Measurements from ENCODE around the gene APBA2. TPM values are rescaled to one million over a fixed set of nuclear protein-coding genes. Genes with fewer than 3 reads are reported as not detected.

APBA2 gene
- total RNA-seq, 1 donor from 2014 or later = 30.0 TPM

GRCh38 chr15:29117778-29118177, 232.0 kb downstream of the APBA2 start:
- no peak for TF ChIP-seq CTCF (conservative IDR thresholded peaks at IDR 0.05; ENCODE audit: low read depth, low read length)
- DNase-seq (ENCODE audit: low read depth) = no peak
- no peak overlapping the region for H3K4me3 ChIP-seq (ENCODE audit: low read depth, low read length)

- H3K4me3 ChIP-seq (ENCODE audit: low read depth, low read length) = no peak overlapping the region
- no peak for DNase-seq (ENCODE audit: low read depth)
- TF ChIP-seq CTCF (conservative IDR thresholded peaks at IDR 0.05; ENCODE audit: low read depth, low read length) = no peak
Observed at GRCh38 chr15:29119847-29120246, 234.1 kb downstream of the APBA2 start.

GRCh38 chr15:29120593-29121368, 235.0 kb downstream of the APBA2 start:
- no peak overlapping the region for H3K4me3 ChIP-seq (ENCODE audit: low read depth, low read length)
- no peak for DNase-seq (ENCODE audit: low read depth)
- TF ChIP-seq CTCF (conservative IDR thresholded peaks at IDR 0.05; ENCODE audit: low read depth, low read length) = no peak

- TF ChIP-seq CTCF (conservative IDR thresholded peaks at IDR 0.05; ENCODE audit: low read depth, low read length) = no peak
- H3K4me3 ChIP-seq (ENCODE audit: low read depth, low read length) = no peak overlapping the region
- no peak for DNase-seq (ENCODE audit: low read depth)
Observed at GRCh38 chr15:29121369-29121656, 235.5 kb downstream of the APBA2 start.

GRCh38 chr15:29121907-29122306, 236.1 kb downstream of the APBA2 start:
- no peak for TF ChIP-seq CTCF (conservative IDR thresholded peaks at IDR 0.05; ENCODE audit: low read depth, low read length)
- no peak overlapping the region for H3K4me3 ChIP-seq (ENCODE audit: low read depth, low read length)

GRCh38 chr15:29122506-29122905, 236.7 kb downstream of the APBA2 start:
- TF ChIP-seq CTCF (conservative IDR thresholded peaks at IDR 0.05; ENCODE audit: low read depth, low read length) = no peak
- DNase-seq (ENCODE audit: low read depth) = no peak
- no peak overlapping the region for H3K4me3 ChIP-seq (ENCODE audit: low read depth, low read length)

More at GRCh38 chr15:29121907-29122306, 236.1 kb downstream of the APBA2 start:
- DNase-seq (ENCODE audit: low read depth) = no peak

- no peak for DNase-seq (ENCODE audit: low read depth)
- no peak overlapping the region for H3K4me3 ChIP-seq (ENCODE audit: low read depth, low read length)
- no peak for TF ChIP-seq CTCF (conservative IDR thresholded peaks at IDR 0.05; ENCODE audit: low read depth, low read length)
Observed at GRCh38 chr15:29123171-29123570, 237.4 kb downstream of the APBA2 start.
